Measurements from ENCODE around the gene DDX54.
A peak's percentile ranks its signal among the peaks of the same experiment; 100 is the strongest.

Gene DDX54

DNA sequence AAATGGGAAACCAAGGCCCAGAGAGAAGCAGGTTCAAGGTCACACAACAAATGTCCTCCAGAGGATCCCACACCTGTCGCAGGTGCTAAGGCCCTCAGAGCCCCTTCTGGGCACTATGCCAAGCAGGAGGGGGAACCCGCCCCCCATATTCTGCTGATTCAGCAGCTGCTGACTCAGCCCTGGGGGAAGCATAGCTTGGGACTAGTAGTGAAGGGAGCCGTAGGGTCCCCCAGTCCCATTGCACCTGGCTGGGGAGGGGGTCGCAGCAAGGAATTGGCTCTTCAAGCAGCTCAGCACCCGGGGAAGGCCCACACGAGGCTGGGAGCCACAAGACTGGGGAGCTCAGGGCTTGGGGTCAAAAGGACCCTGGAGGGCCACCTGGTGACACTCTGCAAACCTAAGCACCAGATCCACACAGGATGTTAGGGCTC lies 50.7 kb downstream of the DDX54 start:
- no peak for DNase-seq (ENCODE audit: low spot score)
- TF ChIP-seq CTCF (IDR thresholded peaks at IDR 0.05; ENCODE audit: borderline replicate concordance, control extremely low read depth, extremely low read depth, insufficient read depth, missing control alignments): no peak
- in situ Hi-C loops (cut with MboI; ENCODE audit: low sequenced_read_pairs, unreplicated experiment): no loop called here

DNA sequence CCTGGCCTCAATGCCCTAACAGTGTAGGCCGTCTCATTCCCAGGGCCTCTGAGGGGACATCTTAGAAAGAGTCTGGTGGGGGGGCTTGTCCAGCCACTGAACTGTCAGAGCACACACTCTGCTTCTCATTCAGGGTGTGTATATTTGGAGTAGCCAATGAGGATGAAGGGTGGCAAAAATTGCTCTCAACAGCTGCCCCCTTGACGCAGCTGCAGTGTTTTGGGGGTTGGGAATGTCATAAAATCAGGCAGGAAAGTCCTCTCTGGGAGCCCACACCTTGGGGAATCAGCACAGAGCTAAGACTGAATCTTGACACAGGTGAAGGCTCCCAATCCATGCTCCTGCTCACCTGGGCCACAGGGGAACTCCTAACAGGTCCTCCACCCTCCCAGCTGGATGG lies 51.2 kb downstream of the DDX54 start:
- in situ Hi-C loops (cut with MboI; ENCODE audit: low sequenced_read_pairs, unreplicated experiment): no loop called here
- DNase-seq (ENCODE audit: low spot score): no peak
- no peak for TF ChIP-seq CTCF (IDR thresholded peaks at IDR 0.05; ENCODE audit: borderline replicate concordance, control extremely low read depth, extremely low read depth, insufficient read depth, missing control alignments)

- TF ChIP-seq CTCF (IDR thresholded peaks at IDR 0.05; ENCODE audit: borderline replicate concordance, control extremely low read depth, extremely low read depth, insufficient read depth, missing control alignments): no peak
- no peak for DNase-seq (ENCODE audit: low spot score)
- in situ Hi-C loops (cut with MboI; ENCODE audit: low sequenced_read_pairs, unreplicated experiment): no loop called here
Observed at GRCh38 chr12:113133666-113134065, 51.6 kb downstream of the DDX54 start.

DNA sequence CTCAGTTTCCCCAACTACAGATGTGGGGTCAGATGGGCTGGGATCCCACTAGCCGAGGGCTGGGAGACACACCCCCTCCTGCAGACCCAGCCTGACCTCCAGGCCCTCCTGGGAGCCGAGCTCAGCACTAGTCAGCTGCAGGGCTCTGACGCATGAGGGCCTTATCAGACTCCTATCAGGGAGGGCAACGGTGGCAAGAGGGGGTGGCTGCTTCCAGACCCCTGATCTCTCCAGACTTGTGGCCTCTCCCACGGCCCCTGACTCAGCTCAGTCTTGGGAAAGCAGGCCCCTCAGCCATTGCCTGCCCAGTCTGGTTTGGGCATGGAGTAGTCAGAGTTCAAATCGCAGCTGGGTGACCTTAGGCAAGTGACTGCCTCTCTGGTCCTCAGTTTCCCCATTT lies 52.2 kb downstream of the DDX54 start:
- in situ Hi-C loops (cut with MboI; ENCODE audit: low sequenced_read_pairs, unreplicated experiment): no loop called here
- no peak for DNase-seq (ENCODE audit: low spot score)
- TF ChIP-seq CTCF (IDR thresholded peaks at IDR 0.05; ENCODE audit: borderline replicate concordance, control extremely low read depth, extremely low read depth, insufficient read depth, missing control alignments): no peak

DNA sequence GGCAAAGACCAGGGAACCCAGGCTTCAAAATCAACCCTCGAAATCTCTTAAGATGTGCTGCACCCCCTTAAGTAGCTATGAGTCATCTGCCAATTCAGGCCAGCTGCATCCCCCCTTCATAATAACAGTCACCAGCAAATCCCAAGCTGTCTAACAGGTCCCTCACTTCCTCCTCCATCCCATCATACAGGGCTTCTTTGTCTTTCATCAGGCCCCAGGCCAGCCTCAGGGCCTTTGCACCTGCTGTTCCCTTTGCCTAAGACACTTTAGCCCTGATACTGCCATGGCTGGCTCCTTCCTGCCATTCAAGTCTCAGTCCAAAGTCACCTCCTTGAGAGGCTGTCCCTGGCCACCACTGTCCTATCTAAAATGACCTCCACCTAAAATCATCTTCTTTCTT lies 53.7 kb downstream of the DDX54 start:
- no peak for TF ChIP-seq CTCF (IDR thresholded peaks at IDR 0.05; ENCODE audit: borderline replicate concordance, control extremely low read depth, extremely low read depth, insufficient read depth, missing control alignments)
- in situ Hi-C loops (cut with MboI; ENCODE audit: low sequenced_read_pairs, unreplicated experiment): no loop called here
- DNase-seq (ENCODE audit: low spot score): no peak

DNA sequence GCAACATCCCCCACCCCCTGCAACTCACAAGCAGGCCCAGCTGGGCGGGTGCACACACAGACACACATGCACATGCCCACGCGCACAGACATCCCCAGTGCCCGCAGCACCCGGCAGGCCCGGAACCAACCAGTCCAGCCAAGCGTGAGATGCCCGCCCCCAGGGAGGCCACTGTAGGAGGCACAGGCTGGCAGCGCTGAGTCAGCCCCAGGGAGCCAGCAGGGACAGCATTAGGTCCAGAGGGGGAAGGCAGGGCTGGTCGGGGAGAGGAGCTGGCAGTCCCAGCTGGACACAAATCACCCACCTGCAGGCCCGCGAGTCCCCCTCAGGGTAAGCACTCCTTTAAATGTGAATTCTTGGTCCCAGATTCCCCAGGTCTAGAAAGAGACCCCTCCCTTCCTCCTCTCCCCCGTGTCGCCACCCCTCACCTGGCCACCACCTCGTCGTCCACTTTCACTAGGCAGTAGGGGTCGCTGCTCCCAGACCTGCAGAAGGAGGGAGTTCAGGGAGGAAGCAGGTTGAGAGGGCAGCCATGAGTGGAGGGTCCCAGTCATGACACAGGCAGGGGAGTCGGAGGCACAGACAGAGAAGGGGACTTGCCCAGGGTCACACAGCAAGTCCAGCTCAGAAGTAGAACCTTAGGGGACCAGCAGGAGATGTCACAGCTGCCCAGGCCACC lies 54.7 kb downstream of the DDX54 start:
- peak; percentile 40 for TF ChIP-seq CTCF (IDR thresholded peaks at IDR 0.05; ENCODE audit: borderline replicate concordance, control extremely low read depth, extremely low read depth, insufficient read depth, missing control alignments)
- in situ Hi-C loops (cut with MboI; ENCODE audit: low sequenced_read_pairs, unreplicated experiment): no loop called here
- DNase-seq (ENCODE audit: low spot score): peak; percentile 62
